GM19023 (cell line): Measurements from ENCODE around the gene PROKR1.
A peak's percentile ranks its signal among the peaks of the same experiment; 100 is the strongest.
"Not testable (repeated sequence)": the region's sequence is repeated elsewhere in the genome, so short reads cannot be mapped to it uniquely, and the experiment has no call there.

Experiments
- ATAC-seq: cut with Tn5 transposase; IDR thresholded peaks from one replicate; pipeline ENCODE4 v1.9.1; 2021; ENCODE audit warnings: mild to moderate bottlenecking, moderate library complexity; ENCODE audit not compliant: unreplicated experiment

Gene PROKR1

GRCh38 chr2:68643011-68643873 is at the start of gene PROKR1:
Gene PROKR1 (plus strand): TSS chr2:68643579. CDS start chr2:68645822, 2,243 bp downstream.
- no peak for ATAC-seq

GRCh38 chr2:68594041-68594440 is 49.3 kb upstream of the PROKR1 start:
- no peak for ATAC-seq

DNA sequence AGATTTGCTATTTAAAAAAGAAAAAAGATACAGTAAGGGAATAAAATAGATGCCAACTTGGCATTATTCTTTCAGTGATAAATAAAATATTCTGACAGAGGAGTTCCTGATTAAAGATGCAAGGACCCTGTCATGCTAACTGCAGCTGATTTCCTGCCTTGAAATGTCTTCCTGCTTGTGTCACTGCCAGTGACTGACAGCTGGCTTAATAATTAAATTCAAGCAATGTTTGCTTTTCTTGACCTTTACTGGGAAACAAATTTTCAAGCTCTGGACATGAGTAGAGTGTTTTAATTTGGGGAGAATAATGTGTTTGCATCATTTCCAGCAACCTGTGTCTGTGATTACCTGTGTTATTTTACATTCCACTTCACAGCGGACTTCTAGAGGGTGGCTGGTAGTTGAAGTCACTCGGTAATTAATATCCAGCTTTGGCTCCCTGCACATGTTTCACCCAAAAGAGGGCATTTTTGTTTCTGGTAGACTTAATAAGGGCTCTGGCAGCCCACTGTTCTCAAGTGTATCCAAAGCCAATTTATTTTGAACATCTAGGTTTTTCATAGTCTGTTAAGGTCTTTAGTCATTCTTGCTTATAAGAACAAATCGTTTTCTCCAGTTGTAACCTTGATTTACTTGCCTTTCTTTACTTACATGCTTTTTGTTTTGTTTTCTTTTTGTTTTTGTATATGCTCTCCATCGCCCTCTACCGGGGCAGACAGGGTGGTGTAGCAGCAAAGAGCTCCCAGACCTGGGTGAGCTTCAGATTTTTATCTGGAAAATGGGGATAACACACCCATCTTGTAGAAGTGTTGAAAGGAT is 48.5 kb upstream of the PROKR1 start:
- ATAC-seq, result no peak

GRCh38 chr2:68595493-68595785 is 47.9 kb upstream of the PROKR1 start:
- ATAC-seq, result not testable (repeated sequence)

- not testable (repeated sequence) for ATAC-seq
Observed at GRCh38 chr2:68600495-68600894, 42.9 kb upstream of the PROKR1 start.

DNA sequence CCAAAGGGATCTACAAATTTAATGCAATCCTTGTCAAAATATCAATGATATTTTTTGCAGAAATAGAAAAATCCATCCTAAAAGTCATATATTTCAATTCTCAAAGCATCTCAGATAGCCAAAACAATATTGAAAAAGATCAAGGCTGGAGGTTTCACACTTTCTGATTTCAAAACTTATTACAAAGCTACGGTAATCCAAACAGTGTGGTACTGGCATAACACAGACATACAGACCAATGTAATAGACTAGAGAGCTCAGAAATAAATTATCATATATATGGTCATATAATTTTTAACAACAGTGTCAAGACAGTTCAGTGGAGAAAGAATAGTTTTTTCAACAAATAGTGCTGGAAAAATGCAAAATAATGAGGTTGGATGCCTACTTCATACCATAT is 40.3 kb upstream of the PROKR1 start:
- no peak for ATAC-seq

- ATAC-seq, result no peak
Observed at GRCh38 chr2:68604077-68604476, 39.3 kb upstream of the PROKR1 start.

DNA sequence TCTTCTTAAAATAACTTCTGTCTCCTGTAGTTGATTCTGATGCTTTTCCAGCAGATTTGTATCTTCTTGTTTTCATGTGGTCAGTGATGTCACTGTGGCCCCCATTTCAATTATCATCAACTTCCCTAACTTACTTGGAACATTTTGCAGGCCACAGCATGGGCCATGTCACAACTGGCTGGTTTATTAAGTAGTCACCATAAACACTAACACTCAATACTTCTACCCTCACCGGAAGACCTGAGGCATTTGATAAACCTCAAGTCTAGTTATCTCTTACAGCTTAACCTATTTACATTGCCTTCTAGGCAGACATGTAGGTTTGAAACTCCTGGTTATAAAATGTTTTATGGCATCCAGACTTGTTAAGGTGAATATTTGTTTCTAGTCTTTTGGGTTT is 37.4 kb upstream of the PROKR1 start:
- ATAC-seq, result no peak

DNA sequence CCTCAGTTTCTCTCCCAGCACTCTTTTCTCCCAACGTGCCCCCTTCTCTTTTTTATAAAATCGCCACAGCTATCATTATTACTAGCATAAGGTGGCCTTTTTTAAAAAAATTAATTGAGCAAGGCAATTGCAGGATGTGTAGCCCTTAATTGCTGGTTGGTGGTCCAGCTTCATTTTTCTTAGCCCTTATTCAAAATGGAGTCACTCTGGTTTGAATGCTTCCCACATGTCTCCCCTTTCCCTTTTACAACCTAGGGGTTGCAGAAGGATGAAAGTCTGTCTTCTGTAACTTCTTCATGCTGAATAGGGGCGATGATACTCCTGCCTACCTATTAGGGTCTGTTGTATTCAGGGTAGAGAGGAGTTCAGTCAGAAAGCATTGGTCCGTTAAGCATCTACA is 36.6 kb upstream of the PROKR1 start:
- ATAC-seq, result no peak

- no peak for ATAC-seq
Observed at GRCh38 chr2:68607837-68608236, 35.5 kb upstream of the PROKR1 start.

- no peak for ATAC-seq
Observed at GRCh38 chr2:68612765-68613519, 30.4 kb upstream of the PROKR1 start.

- no peak for ATAC-seq
Observed at GRCh38 chr2:68620772-68621171, 22.6 kb upstream of the PROKR1 start.

GRCh38 chr2:68623820-68624219 is 19.6 kb upstream of the PROKR1 start:
- ATAC-seq, result no peak

DNA sequence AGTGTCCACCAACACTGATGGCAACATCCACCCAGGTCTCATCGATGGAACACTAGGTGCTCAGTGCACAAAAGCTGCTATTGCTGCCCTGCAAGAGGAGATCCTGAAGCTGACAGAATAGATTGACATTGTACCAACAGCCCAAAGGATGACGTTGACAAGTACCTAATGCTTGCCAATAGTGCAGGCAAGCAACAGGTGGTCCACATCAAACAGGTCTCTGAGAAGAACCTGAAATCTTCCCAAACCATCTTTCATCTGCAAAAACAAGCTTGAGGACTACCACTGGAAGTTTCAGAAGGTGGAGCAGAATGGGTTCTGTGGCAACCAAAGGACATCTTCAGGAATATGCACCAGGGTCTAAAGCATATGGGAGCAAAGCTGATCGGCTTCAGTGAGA is 15.8 kb upstream of the PROKR1 start:
- ATAC-seq, result no peak

- ATAC-seq, result no peak
Observed at GRCh38 chr2:68632021-68632420, 11.4 kb upstream of the PROKR1 start.

DNA sequence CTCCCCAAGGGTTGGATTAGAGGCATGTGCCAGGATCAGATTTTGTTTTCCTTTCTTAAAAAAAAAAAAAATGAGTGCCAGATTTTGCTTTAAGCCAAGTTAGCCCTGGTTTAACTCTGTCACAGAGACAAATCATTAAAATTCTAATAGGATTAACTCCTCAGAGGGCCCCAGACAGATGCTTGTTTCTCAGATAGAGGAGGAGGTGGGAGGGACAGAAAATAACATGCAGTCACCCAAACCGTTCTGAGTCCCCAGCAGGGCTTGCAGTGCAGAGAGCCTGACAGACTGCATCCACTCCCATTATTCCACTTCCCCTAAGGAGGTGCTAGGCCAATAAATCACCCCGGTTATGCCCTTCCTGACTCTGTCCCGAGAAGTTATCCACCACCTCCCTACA is 6.3 kb upstream of the PROKR1 start:
- ATAC-seq, result no peak

DNA sequence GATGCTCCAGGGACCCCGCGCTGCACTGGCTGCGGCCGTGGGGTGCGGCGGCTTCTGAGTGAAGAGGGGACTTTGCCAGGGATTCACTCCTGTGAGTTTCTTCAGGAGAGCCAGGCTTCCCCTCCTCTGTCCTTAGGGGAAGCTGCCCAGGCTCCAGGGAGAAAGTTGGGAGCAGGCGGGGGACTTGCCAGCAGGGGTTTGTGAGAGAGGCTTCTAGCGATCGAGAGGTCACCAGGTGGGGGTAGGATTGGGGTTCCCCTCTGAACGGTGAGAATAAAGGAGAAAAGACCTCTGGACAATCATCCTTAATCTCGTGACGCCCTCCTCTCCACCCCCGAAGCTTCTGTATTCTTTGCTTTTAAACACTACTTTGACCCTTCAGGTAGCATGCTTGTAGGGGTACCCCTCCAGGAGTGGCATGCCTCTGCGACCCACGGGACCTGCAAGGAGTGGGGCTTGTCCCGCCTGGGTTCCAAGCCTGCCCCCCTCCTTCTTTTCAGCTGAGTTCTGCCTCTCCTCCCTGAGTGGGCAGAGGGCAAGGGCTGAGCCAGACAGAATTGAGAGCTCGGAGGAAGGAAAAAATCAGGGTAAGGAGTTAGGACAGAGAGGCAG is 601 bp downstream of the PROKR1 start:
- no peak for ATAC-seq

DNA sequence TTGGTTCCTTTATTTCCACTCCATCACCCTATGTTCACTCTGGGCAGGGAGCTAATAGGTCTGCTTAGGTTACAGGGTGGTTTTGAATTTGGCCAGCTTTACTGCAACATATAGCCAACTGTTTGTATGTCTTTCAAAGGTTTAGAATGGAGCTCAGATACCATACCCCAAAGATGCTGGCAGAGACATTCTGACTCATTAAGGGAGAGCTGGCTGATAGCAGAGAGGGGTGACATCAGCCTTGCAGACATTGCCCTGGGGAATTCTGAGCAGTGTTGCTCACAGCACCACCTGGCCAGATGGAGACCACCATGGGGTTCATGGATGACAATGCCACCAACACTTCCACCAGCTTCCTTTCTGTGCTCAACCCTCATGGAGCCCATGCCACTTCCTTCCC is 2.1 kb downstream of the PROKR1 start:
- no peak for ATAC-seq

GRCh38 chr2:68646303-68646702 is 2.9 kb downstream of the PROKR1 start:
- no peak for ATAC-seq

GRCh38 chr2:68650645-68651044 is 7.3 kb downstream of the PROKR1 start:
- no peak for ATAC-seq

- peak; percentile 22 for ATAC-seq
Observed at GRCh38 chr2:68653034-68653433, 9.7 kb downstream of the PROKR1 start.
